BE2C (cell line): Measurements from ENCODE around the gene UBE2D2.

Experiments
- DNase-seq: peaks from one replicate; pipeline ENCODE4 v3.0.0-alpha.2; 2020
- H3K27me3 ChIP-seq: fragments of 250-450 bp; sonication (Bioruptor Pico); 2 replicates; pipeline ENCODE4 v1.5.1; 2020; ENCODE audit warnings: mild to moderate bottlenecking
- H3K36me3 ChIP-seq: fragments of 250-450 bp; sonication (Bioruptor Pico); 2 replicates; pipeline ENCODE4 v1.5.1; 2020; ENCODE audit warnings: mild to moderate bottlenecking
- H3K4me1 ChIP-seq: fragments of 250-450 bp; sonication (Bioruptor Pico); 2 replicates; pipeline ENCODE4 v1.5.1; 2020
- H3K4me3 ChIP-seq: 2 replicates; pipeline ENCODE4 v1.5.1; 2011; ENCODE audit warnings: low read depth, low read length
- H3K9me3 ChIP-seq: fragments of 250-450 bp; sonication (Bioruptor Pico); 2 replicates; pipeline ENCODE4 v1.5.1; 2020
- TF ChIP-seq, protein P1 (sequence below): IDR thresholded peaks from 2 replicates; pipeline ENCODE4 v1.5.1; 2012; ENCODE audit warnings: mild to moderate bottlenecking, low read depth, low read length

UBE2D2 gene

DNA sequence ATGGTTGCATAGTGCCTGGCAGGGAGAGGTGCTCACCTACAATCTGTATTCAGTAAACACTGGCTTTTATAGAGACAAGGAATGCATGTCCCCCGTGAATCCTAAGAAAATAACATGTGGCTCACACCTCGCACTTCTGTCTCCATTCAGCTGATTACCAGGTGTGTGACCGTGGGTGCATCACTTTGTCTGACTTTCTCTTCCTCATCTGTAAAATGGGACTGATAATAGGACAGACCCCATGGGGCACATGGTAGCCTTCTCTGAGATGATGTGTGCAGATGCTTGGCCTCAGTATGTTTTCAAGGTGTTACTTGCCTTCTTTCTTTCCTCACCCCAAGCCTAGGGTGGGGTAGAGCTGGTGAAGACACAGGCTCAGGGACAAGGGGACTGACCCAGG is 93.3 kb downstream of the UBE2D2 start:
- peaks cover 59% of the 10 kb centered on the region for H3K4me1 ChIP-seq
- no peak for DNase-seq
- H3K36me3 ChIP-seq: 0 out of 2 replicates have a peak, but pooled peaks cover 4% of the 10 kb centered on the region
- no peak overlapping the region for H3K4me3 ChIP-seq
- H3K9me3 ChIP-seq: no peaks in the 10 kb centered on the region
- TF ChIP-seq, protein P1, sequence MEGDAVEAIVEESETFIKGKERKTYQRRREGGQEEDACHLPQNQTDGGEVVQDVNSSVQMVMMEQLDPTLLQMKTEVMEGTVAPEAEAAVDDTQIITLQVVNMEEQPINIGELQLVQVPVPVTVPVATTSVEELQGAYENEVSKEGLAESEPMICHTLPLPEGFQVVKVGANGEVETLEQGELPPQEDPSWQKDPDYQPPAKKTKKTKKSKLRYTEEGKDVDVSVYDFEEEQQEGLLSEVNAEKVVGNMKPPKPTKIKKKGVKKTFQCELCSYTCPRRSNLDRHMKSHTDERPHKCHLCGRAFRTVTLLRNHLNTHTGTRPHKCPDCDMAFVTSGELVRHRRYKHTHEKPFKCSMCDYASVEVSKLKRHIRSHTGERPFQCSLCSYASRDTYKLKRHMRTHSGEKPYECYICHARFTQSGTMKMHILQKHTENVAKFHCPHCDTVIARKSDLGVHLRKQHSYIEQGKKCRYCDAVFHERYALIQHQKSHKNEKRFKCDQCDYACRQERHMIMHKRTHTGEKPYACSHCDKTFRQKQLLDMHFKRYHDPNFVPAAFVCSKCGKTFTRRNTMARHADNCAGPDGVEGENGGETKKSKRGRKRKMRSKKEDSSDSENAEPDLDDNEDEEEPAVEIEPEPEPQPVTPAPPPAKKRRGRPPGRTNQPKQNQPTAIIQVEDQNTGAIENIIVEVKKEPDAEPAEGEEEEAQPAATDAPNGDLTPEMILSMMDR: no peak
- H3K27me3 ChIP-seq: no peaks in the 10 kb centered on the region

DNA sequence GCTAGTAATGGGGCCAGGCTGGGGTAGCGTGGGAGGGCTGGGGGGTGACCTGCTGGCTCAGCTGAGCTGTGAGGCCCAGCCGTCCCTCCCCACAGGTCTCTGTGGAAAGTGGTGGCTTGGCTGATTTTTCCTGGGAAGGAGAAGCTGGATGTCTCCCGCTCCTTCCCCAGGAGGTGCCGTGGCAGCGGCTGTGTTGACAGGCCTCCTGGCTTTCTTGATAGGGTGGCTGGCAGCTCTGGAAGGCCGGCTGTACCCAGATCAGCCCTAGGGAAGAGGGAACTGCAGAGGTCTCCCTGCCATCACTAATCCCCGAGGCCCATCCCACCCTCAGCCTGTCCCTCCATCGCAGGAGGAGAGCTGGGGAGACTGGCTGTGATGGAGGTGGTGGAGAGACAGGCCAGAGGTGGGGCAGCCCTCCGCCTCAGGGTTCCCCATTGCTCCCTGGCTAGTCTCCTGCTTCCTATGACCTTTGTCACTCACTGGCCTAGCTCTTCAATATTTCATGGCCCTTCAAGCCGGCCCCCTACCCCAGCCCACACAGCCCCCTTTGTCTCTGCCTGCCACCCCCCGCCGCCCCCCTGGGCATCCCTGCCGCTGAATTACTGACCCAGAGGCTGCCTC is 93.8 kb downstream of the UBE2D2 start:
- Histone ChIP-seq H3K27me3 (no peaks in the 10 kb centered on the region), H3K9me3 (no peaks in the 10 kb centered on the region), H3K4me3 (no peak overlapping the region), H3K4me1 (peaks cover 62% of the 10 kb centered on the region), H3K36me3 (0 out of 2 replicates have a peak, but pooled peaks cover 4% of the 10 kb centered on the region)
- TF ChIP-seq, protein P1: peak; percentile 9; the same call in 1 of the 2 replicates
- peak; percentile 71 for DNase-seq

DNA sequence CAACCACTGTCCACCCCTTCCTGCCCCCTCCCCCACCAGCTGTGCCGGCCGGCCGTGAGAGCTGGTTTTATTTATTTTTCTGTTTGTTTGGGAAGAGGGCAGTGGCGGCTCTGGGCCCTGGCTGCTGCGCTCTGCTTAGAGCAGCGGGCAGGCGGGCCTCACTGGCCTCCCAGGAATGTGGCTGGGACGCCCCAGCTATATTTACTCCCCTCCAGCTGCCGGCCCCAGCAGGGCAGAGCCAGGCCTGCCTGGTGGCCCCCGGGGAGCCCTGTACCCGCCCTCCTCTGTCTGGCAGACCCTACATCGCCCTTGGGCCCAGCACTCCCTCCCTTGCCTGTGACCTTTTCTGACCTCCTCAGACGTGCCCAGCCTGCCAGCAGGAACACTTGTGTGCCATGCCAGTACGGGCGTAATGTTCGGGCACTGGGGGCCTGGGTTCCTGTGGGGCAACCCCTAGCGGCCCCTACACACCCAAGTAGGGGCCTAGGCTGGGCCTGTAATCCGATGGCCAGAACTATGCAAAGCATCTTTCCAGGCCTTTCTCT is 94.7 kb downstream of the UBE2D2 start:
- H3K36me3 ChIP-seq: 0 out of 2 replicates have a peak, but pooled peaks cover 4% of the 10 kb centered on the region
- no peaks in the 10 kb centered on the region for H3K27me3 ChIP-seq
- TF ChIP-seq, protein P1: no peak
- H3K9me3 ChIP-seq: no peaks in the 10 kb centered on the region
- H3K4me3 ChIP-seq: no peak overlapping the region
- peaks cover 66% of the 10 kb centered on the region for H3K4me1 ChIP-seq
- peak; percentile 47 for DNase-seq

DNA sequence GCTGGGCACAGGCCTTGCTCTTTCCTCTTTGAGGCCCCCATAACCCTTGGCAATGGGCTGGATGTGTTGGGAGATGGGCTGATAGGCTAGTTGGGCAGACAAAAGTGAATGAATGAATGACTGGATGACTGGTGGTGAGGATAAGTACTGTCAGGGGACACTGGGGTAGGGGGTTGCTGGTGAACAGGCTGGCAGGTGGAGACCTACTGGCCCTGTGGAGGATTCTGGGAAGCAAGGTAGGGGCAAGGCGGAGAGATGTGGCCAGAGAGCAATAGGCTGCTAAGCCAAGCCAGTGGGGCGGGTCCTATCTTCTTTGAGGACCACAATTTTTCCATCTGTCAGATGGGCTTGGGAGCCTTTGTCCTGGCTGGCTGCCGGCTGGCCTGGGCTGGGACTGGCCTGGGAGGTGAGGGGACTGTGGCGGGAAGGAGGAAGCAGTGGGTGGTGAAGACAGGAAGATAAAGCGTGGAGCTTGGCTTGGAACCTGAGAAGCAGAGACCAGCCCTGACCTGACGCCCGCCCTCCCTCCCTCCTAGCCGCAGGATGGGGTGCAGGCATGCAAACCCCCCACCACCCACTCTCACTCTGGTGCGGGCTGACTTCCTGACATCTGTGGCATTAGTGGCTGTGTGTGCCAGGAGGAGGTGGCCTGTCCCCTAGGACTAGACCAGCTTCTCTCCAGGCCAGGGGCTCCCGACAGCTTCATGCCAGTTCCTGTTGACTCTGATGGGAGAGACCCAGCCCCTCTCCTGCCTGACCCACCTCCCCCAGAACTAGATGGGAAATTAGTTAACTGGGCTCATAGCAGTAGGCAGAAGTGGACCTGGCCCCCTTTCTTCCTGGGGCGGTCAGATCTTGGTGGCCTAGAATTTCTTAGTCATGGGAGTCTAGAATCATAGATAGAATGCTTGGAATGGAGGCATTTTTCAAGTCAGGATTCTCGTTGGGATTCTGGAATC is 96.5 kb downstream of the UBE2D2 start:
- DNase-seq: no peak
- TF ChIP-seq, protein P1: no peak
- Histone ChIP-seq H3K36me3 (0 out of 2 replicates have a peak, but pooled peaks cover 4% of the 10 kb centered on the region), H3K9me3 (no peaks in the 10 kb centered on the region), H3K4me1 (peaks cover 65% of the 10 kb centered on the region), H3K4me3 (no peak overlapping the region), H3K27me3 (no peaks in the 10 kb centered on the region)

DNA sequence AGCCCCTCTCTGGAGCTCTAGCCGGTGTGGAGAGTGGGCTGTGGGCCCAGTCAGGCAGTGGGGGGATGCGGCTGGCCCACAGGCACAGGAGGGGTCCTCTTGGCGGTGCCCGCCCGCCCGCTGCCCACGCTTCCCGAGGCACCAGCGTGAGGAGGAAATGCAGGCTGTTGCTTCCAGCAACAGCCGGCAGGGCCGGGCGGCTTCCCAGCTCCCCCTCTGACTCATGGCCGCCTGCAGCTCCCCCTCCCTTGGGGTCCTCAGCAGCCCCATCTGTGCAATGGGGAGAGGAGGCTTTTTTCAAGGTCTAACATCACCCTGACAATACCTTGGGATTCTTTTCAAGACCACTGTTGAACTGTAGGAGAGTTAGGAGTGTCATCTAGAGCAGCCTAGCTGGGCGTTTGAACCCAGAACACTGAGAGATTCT is 97.4 kb downstream of the UBE2D2 start:
- no peaks in the 10 kb centered on the region for H3K27me3 ChIP-seq
- no peak for DNase-seq
- TF ChIP-seq, protein P1: no peak
- H3K4me1 ChIP-seq: peaks cover 56% of the 10 kb centered on the region
- H3K9me3 ChIP-seq: no peaks in the 10 kb centered on the region
- H3K36me3 ChIP-seq: 0 out of 2 replicates have a peak, but pooled peaks cover 4% of the 10 kb centered on the region
- no peak overlapping the region for H3K4me3 ChIP-seq
